H1 (cell line): ENCODE data around the gene OR4Q3. TPM values are rescaled to one million over a fixed set of nuclear protein-coding genes. Genes with fewer than 3 reads are reported as not detected.
"Not testable (repeated sequence)": the region's sequence is repeated elsewhere in the genome, so short reads cannot be mapped to it uniquely, and the experiment has no call there.

Experiments
- CTCF ChIA-PET: fragments of 300-600 bp; sonication (Branson Sonifier 250); formaldehyde crosslinking; loops from one replicate; lab custom pipeline; 2021; ENCODE audit not compliant: partially characterized antibody; lab: Charles Lee
- POLR2A ChIA-PET: fragments of 300-600 bp; sonication (Branson Sonifier 250); formaldehyde crosslinking; loops from one replicate; lab custom pipeline; 2021; ENCODE audit warnings: inconsistent platforms; ENCODE audit not compliant: partially characterized antibody; lab: Charles Lee
- DNase-seq, 2 experiments: peaks; one replicate each; pipeline versions ENCODE4 v3.0.0 to v3.0.0-alpha.2; 2010 to 2022; ENCODE audit warnings: low spot score in 2 of 2, low read depth in 1 of 2, mixed read lengths in 1 of 2
- FAIRE-seq: peaks from 2 replicates; lab custom pipeline; 2011; peaks lifted over from hg19 to GRCh38; lab: Jason Lieb, UNC
- H2AFZ ChIP-seq: 2 replicates; pipeline ENCODE4 v1.8.1; 2012; ENCODE audit warnings: low read length, inconsistent platforms
- H2AK5ac ChIP-seq: 2 replicates; pipeline ENCODE4 v1.6.1; 2013; ENCODE audit warnings: low read depth, low read length
- H2BK120ac ChIP-seq: replicated peaks from 2 replicates; pipeline ENCODE3; 2013; ENCODE audit warnings: low read depth, low read length, inconsistent platforms
- H2BK12ac ChIP-seq: 2 replicates; pipeline ENCODE4 v1.6.1; 2013; ENCODE audit warnings: low read depth, low read length
- H2BK15ac ChIP-seq: 2 replicates; pipeline ENCODE4 v1.6.1; 2013; ENCODE audit warnings: low read length
- H2BK20ac ChIP-seq: 2 replicates; pipeline ENCODE4 v1.6.1; 2013; ENCODE audit warnings: low read length
- H2BK5ac ChIP-seq: 2 replicates; pipeline ENCODE4 v1.6.1; 2013; ENCODE audit warnings: low read depth, low read length
- H3K14ac ChIP-seq: 2 replicates; pipeline ENCODE4 v1.6.1; 2013; ENCODE audit warnings: inconsistent platforms; ENCODE audit not compliant: insufficient read length
- H3K18ac ChIP-seq: 2 replicates; pipeline ENCODE4 v1.6.1; 2013; ENCODE audit warnings: low read length; ENCODE audit errors: extremely low read depth
- H3K23ac ChIP-seq: 2 replicates; pipeline ENCODE4 v1.6.1; 2013; ENCODE audit warnings: inconsistent platforms; ENCODE audit not compliant: insufficient read length
- H3K23me2 ChIP-seq: 2 replicates; pipeline ENCODE4 v1.6.1; 2013; ENCODE audit warnings: low read depth, low read length
- H3K27ac ChIP-seq: 2 replicates; pipeline ENCODE4 v1.6.1; 2011; ENCODE audit warnings: low read depth, low read length, inconsistent platforms
- H3K27me3 ChIP-seq, 4 experiments: replicated peaks in 1 of 4; 1 replicate in 1 of 4; 2 replicates in 3 of 4; pipeline versions ENCODE4 v1.6.1 to v1.8.1; 2011 to 2013; ENCODE audit warnings: low read length in 3 of 4, mild to moderate bottlenecking in 3 of 4, inconsistent platforms in 2 of 4, mixed read lengths in 2 of 4, moderate library complexity in 1 of 4; ENCODE audit not compliant: control insufficient read depth in 3 of 4, insufficient read depth in 3 of 4; ENCODE audit errors: extremely low read depth in 1 of 4
- H3K36me3 ChIP-seq, 4 experiments: 2 replicates each; pipeline versions ENCODE4 v1.6.1 to v1.8.1; 2011 to 2013; ENCODE audit warnings: mild to moderate bottlenecking in 4 of 4, low read length in 3 of 4, moderate library complexity in 2 of 4, control low read depth in 1 of 4, inconsistent platforms in 1 of 4; ENCODE audit not compliant: insufficient read depth in 4 of 4, control insufficient read depth in 2 of 4
- H3K4ac ChIP-seq: replicated peaks from 2 replicates; pipeline ENCODE3; 2013; ENCODE audit warnings: low read length, low read depth, mixed read lengths, inconsistent platforms; ENCODE audit not compliant: insufficient read length
- H3K4me1 ChIP-seq, 4 experiments: replicated peaks in 1 of 4; 1 replicate in 1 of 4; 2 replicates in 3 of 4; pipeline versions ENCODE4 v1.6.1 to v1.8.1; 2011 to 2013; ENCODE audit warnings: low read length in 3 of 4, inconsistent platforms in 2 of 4, mixed read lengths in 1 of 4; ENCODE audit not compliant: insufficient read depth in 4 of 4, control insufficient read depth in 3 of 4
- H3K4me2 ChIP-seq, 2 experiments: 2 replicates each; pipeline versions ENCODE4 v1.6.1 to v1.8.1; 2011 to 2013; ENCODE audit warnings: low read depth in 2 of 2, low read length in 2 of 2, control low read depth in 1 of 2, inconsistent platforms in 1 of 2, mild to moderate bottlenecking in 1 of 2; ENCODE audit not compliant: insufficient read depth in 1 of 2
- H3K4me3 ChIP-seq, 4 experiments: fragments of 200-600, 300-600 bp in 1 of 4; sonication (generic), shearing (Covaris generic), sonication (Bioruptor Twin) in 1 of 4; 2 replicates each; pipeline versions ENCODE4 v1.5.1 to v1.8.1; 2011 to 2016; ENCODE audit warnings: low read length in 4 of 4, low read depth in 3 of 4, control low read depth in 2 of 4, inconsistent platforms in 2 of 4, mild to moderate bottlenecking in 2 of 4, mixed read lengths in 1 of 4, moderate library complexity in 1 of 4; ENCODE audit not compliant: insufficient read depth in 2 of 4; ENCODE audit errors: extremely low read depth in 1 of 4
- H3K56ac ChIP-seq: replicated peaks from 2 replicates; pipeline ENCODE3; 2013; ENCODE audit warnings: low read depth, mild to moderate bottlenecking, mixed read lengths, low read length, inconsistent platforms; ENCODE audit not compliant: insufficient read length
- H3K79me1 ChIP-seq: 2 replicates; pipeline ENCODE4 v1.6.1; 2013; ENCODE audit warnings: low read depth, low read length, control low read depth
- H3K79me2 ChIP-seq, 2 experiments: 2 replicates each; pipeline versions ENCODE4 v1.6.1 to v1.8.1; 2012 to 2013; ENCODE audit warnings: low read length in 2 of 2, mild to moderate bottlenecking in 2 of 2, inconsistent platforms in 1 of 2; ENCODE audit not compliant: insufficient read depth in 2 of 2, control insufficient read depth in 1 of 2
- H3K9ac ChIP-seq, 4 experiments: replicated peaks in 1 of 4; 1 replicate in 1 of 4; 2 replicates in 3 of 4; pipeline versions ENCODE4 v1.6.1 to v1.8.1; 2011 to 2013; ENCODE audit warnings: low read depth in 3 of 4, low read length in 3 of 4, control low read depth in 2 of 4, mild to moderate bottlenecking in 2 of 4, moderate library complexity in 2 of 4, inconsistent platforms in 1 of 4; ENCODE audit errors: extremely low read depth in 1 of 4
- H3K9me3 ChIP-seq, 2 experiments: 2 replicates each; pipeline versions ENCODE4 v1.6.1 to v1.8.1; 2012 to 2013; ENCODE audit warnings: mild to moderate bottlenecking in 2 of 2, moderate library complexity in 2 of 2, control low read depth in 1 of 2, inconsistent platforms in 1 of 2, low read depth in 1 of 2, low read length in 1 of 2, mixed read lengths in 1 of 2; ENCODE audit not compliant: insufficient read depth in 2 of 2
- H4K20me1 ChIP-seq, 2 experiments: replicated peaks in 1 of 2; 2 replicates each; pipeline versions ENCODE3 to v1.8.1; 2011 to 2013; ENCODE audit warnings: inconsistent platforms in 2 of 2, low read length in 2 of 2, mild to moderate bottlenecking in 1 of 2; ENCODE audit not compliant: insufficient read depth in 2 of 2, control insufficient read depth in 1 of 2
- H4K5ac ChIP-seq: 2 replicates; pipeline ENCODE4 v1.6.1; 2013; ENCODE audit warnings: low read length, low read depth, mixed read lengths, inconsistent platforms; ENCODE audit not compliant: insufficient read length
- H4K8ac ChIP-seq: 2 replicates; pipeline ENCODE4 v1.8.0; 2013; ENCODE audit warnings: mild to moderate bottlenecking, moderate library complexity, low read length, inconsistent platforms; ENCODE audit not compliant: insufficient read depth; ENCODE audit errors: extremely low read depth
- H4K91ac ChIP-seq: replicated peaks from 2 replicates; pipeline ENCODE3; 2013; ENCODE audit warnings: low read length, mixed read lengths, inconsistent platforms; ENCODE audit not compliant: insufficient read length
- WGBS, 2 experiments: shearing (Covaris generic) in 1 of 2; methylation state at CpG; one replicate each; pipeline versions ENCODE4 v1.1.6 to v1.1.7; 2013 to 2015; ENCODE audit warnings: low lambda C conversion rate in 2 of 2, mixed read lengths in 2 of 2, inconsistent platforms in 1 of 2, low coverage in 1 of 2, missing lambda C conversion rate in 1 of 2; ENCODE audit not compliant: insufficient replicate concordance in 2 of 2, insufficient coverage in 1 of 2, insufficient read length in 1 of 2; ENCODE audit errors: extremely low coverage in 1 of 2, missing lambda C conversion rate in 1 of 2; 5-methylcytosine and 5-hydroxymethylcytosine counted together
- polyA plus RNA-seq, 7 experiments: library from polyadenylated mRNA; depleted of rRNA in 3 of 7; stranded (reverse) in 5 of 7; unstranded in 2 of 7; fragments of >200 nt in 5 of 7; fragments of 200-250 nt in 2 of 7; gene quantifications; 1 replicate in 5 of 7; 2 replicates in 1 of 7; 4 replicates in 1 of 7; pipeline versions ENCODE4 v1.2.1 to v1.2.3, GENCODE V29; 2011 to 2013; ENCODE audit warnings: missing spikeins in 2 of 7, mixed read lengths in 2 of 7
- total RNA-seq: library from RNA; stranded (reverse); fragmentation: NEBNext Ultra II Directional; extraction: Animal tissue kit (Norgen Biotek cat#: 25700); gene quantifications from 2 replicates; pipeline ENCODE4 v1.2.1, GENCODE V29; 2021

The OR4Q3 gene
- total and polyA plus RNA-seq, 2 of the 8 experiments (the other 6 are each of a cell fraction or from before 2014, with no cell fraction given) = not detected

GRCh38 chr14:19772454-19772853 is 29.1 kb downstream of the OR4Q3 start:
- H3K23me2 ChIP-seq, CTCF ChIA-PET, POLR2A ChIA-PET, DNase-seq, H3K56ac ChIP-seq, H3K9ac ChIP-seq, H3K27ac ChIP-seq, H2BK15ac ChIP-seq, H2AFZ ChIP-seq, H2AK5ac ChIP-seq, H4K8ac ChIP-seq, H3K23ac ChIP-seq, H3K18ac ChIP-seq, H3K27me3 ChIP-seq, H2BK5ac ChIP-seq, H2BK20ac ChIP-seq, H4K20me1 ChIP-seq, H3K36me3 ChIP-seq, H2BK120ac ChIP-seq, H2BK12ac ChIP-seq, FAIRE-seq, H3K79me1 ChIP-seq, H3K79me2 ChIP-seq, H3K4me1 ChIP-seq, H3K4me2 ChIP-seq, H4K91ac ChIP-seq, H3K14ac ChIP-seq, H4K5ac ChIP-seq, H3K4ac ChIP-seq, H3K4me3 ChIP-seq: not testable (repeated sequence)
- 57% methylated on average over 2 of the region's 2 CpGs; no CpG with 5 or more reads in 1 of the 2 experiments for WGBS, 2 experiments
- H3K9me3 ChIP-seq = peaks cover 36 to 37% of the 10 kb centered on the region in 2 experiments

- H3K4me3 ChIP-seq, H3K27me3 ChIP-seq, H3K23me2 ChIP-seq, H3K4me2 ChIP-seq, H2BK12ac ChIP-seq, H2AK5ac ChIP-seq, H3K4ac ChIP-seq, H2BK120ac ChIP-seq, H3K18ac ChIP-seq, H3K23ac ChIP-seq, FAIRE-seq, H4K5ac ChIP-seq, H4K20me1 ChIP-seq, H3K9ac ChIP-seq, POLR2A ChIA-PET, H4K8ac ChIP-seq, H4K91ac ChIP-seq, H3K4me1 ChIP-seq, H3K56ac ChIP-seq, H2AFZ ChIP-seq, H3K36me3 ChIP-seq, H3K14ac ChIP-seq, H3K27ac ChIP-seq, H3K79me1 ChIP-seq, H2BK5ac ChIP-seq, H2BK20ac ChIP-seq, CTCF ChIA-PET, H2BK15ac ChIP-seq, H3K79me2 ChIP-seq, DNase-seq: not testable (repeated sequence)
- H3K9me3 ChIP-seq = peaks cover 36 to 41% of the 10 kb centered on the region in 2 experiments
- 32% methylated on average over 1 of the region's 1 CpG; no CpG with 5 or more reads in 1 of the 2 experiments for WGBS, 2 experiments
Measured at GRCh38 chr14:19773204-19773603, 29.8 kb downstream of the OR4Q3 start, which contains the start of gene OR4M1. Gene OR4M1 (plus strand): TSS chr14:19773504. CDS start chr14:19780323, 6,819 bp downstream.
